ENCODE data around the gene ROBO1. TPM values are rescaled to one million over a fixed set of nuclear protein-coding genes. Genes with fewer than 3 reads are reported as not detected.
A peak's percentile ranks its signal among the peaks of the same experiment; 100 is the strongest.

Gene ROBO1
- total RNA-seq, 1 donor from 2014 or later, result 169 TPM

DNA sequence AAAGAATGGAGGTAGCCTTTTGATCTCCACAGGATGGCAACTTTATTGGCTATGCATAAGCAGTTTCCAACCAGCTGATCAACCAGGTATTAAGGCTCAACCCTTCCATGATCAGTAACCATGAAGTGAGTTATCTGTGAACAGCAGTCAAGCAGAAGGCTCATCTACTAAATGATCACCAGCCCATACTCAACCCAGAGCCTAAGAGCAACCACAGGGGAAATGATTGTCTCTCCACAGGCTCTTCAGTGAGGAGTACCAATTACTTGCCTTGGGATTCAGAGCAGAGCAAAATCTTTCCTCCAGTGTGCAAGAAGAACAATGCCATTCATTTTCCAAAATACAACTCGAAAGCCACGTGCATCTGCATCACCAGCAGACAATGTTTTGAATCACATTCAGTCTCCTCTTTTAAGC is 754.8 kb downstream of the ROBO1 start:
- Mint-ChIP-seq H3K4me1 (peaks cover 52% of the 10 kb centered on the region), H3K4me3 (peak overlapping the region; percentile 69), H3K27me3 (ENCODE audit: insufficient read depth, low read depth) (peaks cover 2% of the 10 kb centered on the region), H3K36me3 (peaks cover 3% of the 10 kb centered on the region), H3K27ac (peak overlapping the region; percentile 74), H3K9me3 (no peaks in the 10 kb centered on the region)
- Histone ChIP-seq H2AFZ (replicated peaks) (no peak overlapping the region), H3K4me3 (peak overlapping the region; percentile 82), H3K9me3 (ENCODE audit: low read depth) (no peaks in the 10 kb centered on the region), H3K27me3 (no peaks in the 10 kb centered on the region), H3K27ac (peak overlapping the region; percentile 60), H3K4me2 (peak overlapping the region; percentile 94), H3K79me2 (ENCODE audit: low read depth) (peaks cover 100% of the 10 kb centered on the region), H3K36me3 (peaks cover 5% of the 10 kb centered on the region), H3F3A (ENCODE audit: low read depth) (peaks cover 21% of the 10 kb centered on the region), H3K4me1 (peaks cover 65% of the 10 kb centered on the region), H4K20me1 (ENCODE audit: low read depth) (peaks cover 98% of the 10 kb centered on the region), H3K9ac (no peak overlapping the region)
- DNase-seq (ENCODE audit: low spot score), result peak; percentile 23
- TF ChIP-seq EZH2 (IDR thresholded peaks at IDR 0.05), result no peak
- no peak for TF ChIP-seq EZH2phosphoT487 (IDR thresholded peaks at IDR 0.05)
- TF ChIP-seq, protein P1, sequence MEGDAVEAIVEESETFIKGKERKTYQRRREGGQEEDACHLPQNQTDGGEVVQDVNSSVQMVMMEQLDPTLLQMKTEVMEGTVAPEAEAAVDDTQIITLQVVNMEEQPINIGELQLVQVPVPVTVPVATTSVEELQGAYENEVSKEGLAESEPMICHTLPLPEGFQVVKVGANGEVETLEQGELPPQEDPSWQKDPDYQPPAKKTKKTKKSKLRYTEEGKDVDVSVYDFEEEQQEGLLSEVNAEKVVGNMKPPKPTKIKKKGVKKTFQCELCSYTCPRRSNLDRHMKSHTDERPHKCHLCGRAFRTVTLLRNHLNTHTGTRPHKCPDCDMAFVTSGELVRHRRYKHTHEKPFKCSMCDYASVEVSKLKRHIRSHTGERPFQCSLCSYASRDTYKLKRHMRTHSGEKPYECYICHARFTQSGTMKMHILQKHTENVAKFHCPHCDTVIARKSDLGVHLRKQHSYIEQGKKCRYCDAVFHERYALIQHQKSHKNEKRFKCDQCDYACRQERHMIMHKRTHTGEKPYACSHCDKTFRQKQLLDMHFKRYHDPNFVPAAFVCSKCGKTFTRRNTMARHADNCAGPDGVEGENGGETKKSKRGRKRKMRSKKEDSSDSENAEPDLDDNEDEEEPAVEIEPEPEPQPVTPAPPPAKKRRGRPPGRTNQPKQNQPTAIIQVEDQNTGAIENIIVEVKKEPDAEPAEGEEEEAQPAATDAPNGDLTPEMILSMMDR (IDR thresholded peaks at IDR 0.05), result no peak

DNA sequence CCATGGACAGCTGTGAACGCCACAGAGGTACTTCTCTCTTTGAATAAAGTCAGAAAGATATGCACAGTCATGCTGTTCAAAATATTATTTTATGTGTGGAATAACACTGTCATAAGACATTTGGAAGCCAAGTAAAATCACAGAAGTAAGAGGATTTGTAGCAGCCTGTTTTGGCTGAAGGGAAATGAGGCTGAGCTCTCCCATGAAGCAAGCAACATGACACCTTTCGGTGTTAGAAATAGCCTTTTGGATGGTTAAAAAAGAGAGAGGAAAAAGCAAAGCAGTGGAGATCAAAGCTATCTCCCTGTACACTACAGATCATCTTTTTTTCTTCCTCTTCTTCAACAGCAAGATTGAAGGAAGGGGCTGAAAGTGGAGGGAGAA is 755.3 kb downstream of the ROBO1 start:
- no peaks in the 10 kb centered on the region for H3K9me3 ChIP-seq (ENCODE audit: low read depth)
- peak overlapping the region; percentile 60 for H3K27ac ChIP-seq
- TF ChIP-seq EZH2phosphoT487 (IDR thresholded peaks at IDR 0.05) (no peak), EZH2 (IDR thresholded peaks at IDR 0.05) (no peak)
- TF ChIP-seq, protein P1 (IDR thresholded peaks at IDR 0.05), result no peak
- peak overlapping the region; percentile 82 for H3K4me3 ChIP-seq
- peaks cover 98% of the 10 kb centered on the region for H4K20me1 ChIP-seq (ENCODE audit: low read depth)
- H3K9me3 Mint-ChIP-seq, result no peaks in the 10 kb centered on the region
- peak overlapping the region; percentile 72 for H3K27ac Mint-ChIP-seq
- peaks cover 70% of the 10 kb centered on the region for H3K4me1 ChIP-seq
- peaks cover 100% of the 10 kb centered on the region for H3K79me2 ChIP-seq (ENCODE audit: low read depth)
- peaks cover 5% of the 10 kb centered on the region for H3K36me3 ChIP-seq
- no peaks in the 10 kb centered on the region for H3K27me3 ChIP-seq
- H3K9ac ChIP-seq, result no peak overlapping the region
- no peak for DNase-seq (ENCODE audit: low spot score)
- H3K27me3 Mint-ChIP-seq (ENCODE audit: insufficient read depth, low read depth), result peaks cover 2% of the 10 kb centered on the region
- peak overlapping the region; percentile 69 for H3K4me3 Mint-ChIP-seq
- H3K4me2 ChIP-seq, result peak overlapping the region; percentile 94
- peaks cover 21% of the 10 kb centered on the region for H3F3A ChIP-seq (ENCODE audit: low read depth)
- peaks cover 3% of the 10 kb centered on the region for H3K36me3 Mint-ChIP-seq
- no peak overlapping the region for H2AFZ ChIP-seq (replicated peaks)
- peaks cover 52% of the 10 kb centered on the region for H3K4me1 Mint-ChIP-seq

DNA sequence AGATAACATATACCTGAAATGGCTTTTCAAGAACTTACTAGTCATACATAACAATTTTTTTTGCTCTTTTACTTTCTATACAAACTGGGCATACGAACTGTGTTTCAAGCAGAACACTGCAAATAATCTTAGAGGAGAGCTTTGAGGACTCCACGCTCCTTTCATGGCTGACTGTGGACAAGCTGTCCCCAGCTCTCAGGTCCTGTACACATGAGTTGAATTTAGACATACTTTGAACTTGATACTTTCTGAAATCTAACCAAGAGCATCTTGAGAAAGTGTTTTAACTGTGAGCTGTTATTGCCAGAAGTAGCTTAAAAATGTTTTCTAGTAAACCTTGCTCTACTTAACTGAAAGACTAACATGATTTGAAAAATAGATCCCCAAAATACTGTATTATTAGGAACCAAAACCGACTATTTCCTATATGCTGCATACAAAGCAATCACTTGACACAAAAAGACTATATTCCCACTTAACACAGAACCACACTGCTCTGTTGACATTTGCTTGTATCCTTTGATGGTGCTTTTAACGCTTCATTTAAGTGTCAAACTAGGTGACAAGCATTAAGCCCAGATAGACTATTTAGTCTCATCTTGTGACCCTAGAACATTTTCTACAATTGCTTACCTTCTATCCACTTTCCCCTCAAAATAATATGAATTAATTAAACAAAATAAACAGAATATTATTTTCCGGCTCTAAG is 755.8 kb downstream of the ROBO1 start:
- peak overlapping the region; percentile 60 for H3K27ac ChIP-seq
- Mint-ChIP-seq H3K4me3 (no peak overlapping the region), H3K36me3 (peaks cover 3% of the 10 kb centered on the region), H3K27me3 (ENCODE audit: insufficient read depth, low read depth) (peaks cover 2% of the 10 kb centered on the region), H3K27ac (no peak overlapping the region), H3K9me3 (no peaks in the 10 kb centered on the region), H3K4me1 (peaks cover 52% of the 10 kb centered on the region)
- no peaks in the 10 kb centered on the region for H3K27me3 ChIP-seq
- no peak for DNase-seq (ENCODE audit: low spot score)
- H3K79me2 ChIP-seq (ENCODE audit: low read depth), result peaks cover 100% of the 10 kb centered on the region
- H4K20me1 ChIP-seq (ENCODE audit: low read depth), result peaks cover 99% of the 10 kb centered on the region
- peaks cover 75% of the 10 kb centered on the region for H3K4me1 ChIP-seq
- peak overlapping the region; percentile 94 for H3K4me2 ChIP-seq
- H2AFZ ChIP-seq (replicated peaks), result no peak overlapping the region
- no peaks in the 10 kb centered on the region for H3K9me3 ChIP-seq (ENCODE audit: low read depth)
- H3K4me3 ChIP-seq, result peak overlapping the region; percentile 82
- H3K9ac ChIP-seq, result no peak overlapping the region
- TF ChIP-seq EZH2 (IDR thresholded peaks at IDR 0.05) (no peak), EZH2phosphoT487 (IDR thresholded peaks at IDR 0.05) (no peak)
- TF ChIP-seq, protein P1 (IDR thresholded peaks at IDR 0.05), result no peak
- peaks cover 5% of the 10 kb centered on the region for H3K36me3 ChIP-seq
- H3F3A ChIP-seq (ENCODE audit: low read depth), result peaks cover 21% of the 10 kb centered on the region
